H9 (cell line): ENCODE data around the gene DCAF8. TPM values are rescaled to one million over a fixed set of nuclear protein-coding genes. Genes with fewer than 3 reads are reported as not detected.

Source experiments
- DNase-seq: peaks from one replicate; pipeline ENCODE4 v3.0.0-alpha.2; 2017
- H2AFZ ChIP-seq: one replicate; pipeline ENCODE4 v1.6.1; 2013; ENCODE audit warnings: mild to moderate bottlenecking, low read length, control low read depth, moderate library complexity
- H2AK5ac ChIP-seq: 2 replicates; pipeline ENCODE4 v1.6.1; 2013; ENCODE audit warnings: low read length, control low read depth, mixed read lengths; ENCODE audit not compliant: insufficient read length
- H2BK120ac ChIP-seq: one replicate; pipeline ENCODE4 v1.6.1; 2013; ENCODE audit warnings: low read depth, mild to moderate bottlenecking, low read length, control low read depth, inconsistent platforms; ENCODE audit not compliant: poor library complexity, severe bottlenecking
- H2BK12ac ChIP-seq: 2 replicates; pipeline ENCODE4 v1.6.1; 2013; ENCODE audit warnings: low read length, control low read depth, mixed read lengths, low read depth; ENCODE audit not compliant: insufficient read length
- H2BK15ac ChIP-seq: 2 replicates; pipeline ENCODE4 v1.6.1; 2013; ENCODE audit warnings: low read depth, low read length, control low read depth
- H2BK20ac ChIP-seq: one replicate; pipeline ENCODE4 v1.6.1; 2013; ENCODE audit warnings: low read depth, mild to moderate bottlenecking, low read length, control low read depth, inconsistent platforms; ENCODE audit not compliant: poor library complexity, severe bottlenecking
- H2BK5ac ChIP-seq: 2 replicates; pipeline ENCODE4 v1.6.1; 2013; ENCODE audit warnings: low read length, control low read depth, mixed read lengths; ENCODE audit not compliant: insufficient read length
- H3K14ac ChIP-seq: 2 replicates; pipeline ENCODE4 v1.6.1; 2013; ENCODE audit warnings: low read length, control low read depth; ENCODE audit not compliant: insufficient read depth
- H3K18ac ChIP-seq: 2 replicates; pipeline ENCODE4 v1.6.1; 2013; ENCODE audit warnings: low read depth, mild to moderate bottlenecking, mixed read lengths, low read length, control low read depth; ENCODE audit not compliant: insufficient read length
- H3K23ac ChIP-seq: 2 replicates; pipeline ENCODE4 v1.6.1; 2013; ENCODE audit warnings: low read length, control low read depth, mixed read lengths, low read depth; ENCODE audit not compliant: insufficient read length
- H3K23me2 ChIP-seq: 2 replicates; pipeline ENCODE4 v1.6.1; 2013; ENCODE audit warnings: low read depth, mild to moderate bottlenecking, mixed read lengths, low read length, control low read depth; ENCODE audit not compliant: insufficient read length, poor library complexity, severe bottlenecking
- H3K27ac ChIP-seq: 2 replicates; pipeline ENCODE4 v1.5.1; 2013; ENCODE audit warnings: low read length, control low read depth, mixed read lengths, low read depth; ENCODE audit not compliant: insufficient read length
- H3K27me3 ChIP-seq: 2 replicates; pipeline ENCODE4 v1.6.1; 2013; ENCODE audit warnings: low read length, control low read depth, inconsistent platforms; ENCODE audit not compliant: insufficient read depth
- H3K4ac ChIP-seq: 2 replicates; pipeline ENCODE4 v1.6.1; 2013; ENCODE audit warnings: low read depth, mild to moderate bottlenecking, control low read depth, inconsistent platforms, low read length, moderate library complexity
- H3K4me1 ChIP-seq: 2 replicates; pipeline ENCODE4 v1.6.1; 2013; ENCODE audit warnings: low read length, control low read depth, inconsistent platforms; ENCODE audit not compliant: insufficient read depth
- H3K4me2 ChIP-seq: 2 replicates; pipeline ENCODE4 v1.6.1; 2013; ENCODE audit warnings: low read length, control low read depth, mixed read lengths; ENCODE audit not compliant: insufficient read length, insufficient read depth
- H3K56ac ChIP-seq: 2 replicates; pipeline ENCODE4 v1.6.1; 2013; ENCODE audit warnings: low read depth, mild to moderate bottlenecking, mixed read lengths, low read length, control low read depth; ENCODE audit not compliant: insufficient read length
- H3K79me1 ChIP-seq: 2 replicates; pipeline ENCODE4 v1.6.1; 2013; ENCODE audit warnings: low read depth, mild to moderate bottlenecking, moderate library complexity, low read length, control low read depth, inconsistent platforms; ENCODE audit not compliant: insufficient read depth, poor library complexity, severe bottlenecking
- H3K79me2 ChIP-seq: 2 replicates; pipeline ENCODE4 v1.6.1; 2013; ENCODE audit warnings: low read length, control low read depth, inconsistent platforms; ENCODE audit not compliant: insufficient read depth
- H3K9ac ChIP-seq: 2 replicates; pipeline ENCODE4 v1.6.1; 2013; ENCODE audit warnings: low read length, control low read depth, mixed read lengths; ENCODE audit not compliant: insufficient read length; ENCODE audit errors: extremely low read depth
- H3K9me3 ChIP-seq: one replicate; pipeline ENCODE4 v1.6.1; 2013; ENCODE audit warnings: low read depth, low read length, inconsistent platforms; ENCODE audit not compliant: control insufficient read depth
- H3T11ph ChIP-seq: one replicate; pipeline ENCODE4 v1.6.1; 2013; ENCODE audit warnings: mild to moderate bottlenecking, low read length, control low read depth, inconsistent platforms
- H4K20me1 ChIP-seq: one replicate; pipeline ENCODE4 v1.6.1; 2013; ENCODE audit not compliant: control insufficient read depth, insufficient read length, insufficient read depth
- H4K5ac ChIP-seq: 2 replicates; pipeline ENCODE4 v1.6.1; 2013; ENCODE audit warnings: low read depth, mild to moderate bottlenecking, mixed read lengths, low read length, control low read depth; ENCODE audit not compliant: insufficient read length
- H4K8ac ChIP-seq: replicated peaks from 2 replicates; pipeline ENCODE4 v1.6.1; 2013; ENCODE audit warnings: low read length, control low read depth, mixed read lengths, low read depth; ENCODE audit not compliant: insufficient read length
- H4K91ac ChIP-seq: 2 replicates; pipeline ENCODE4 v1.6.1; 2013; ENCODE audit warnings: low read depth, mild to moderate bottlenecking, moderate library complexity, mixed read lengths, low read length, control low read depth; ENCODE audit not compliant: insufficient read length
- H3K27ac Mint-ChIP-seq, 3 experiments: 2 replicates in 2 of 3; 3 replicates in 1 of 3; pipeline ENCODE4 v1.8.0; 2020 to 2021; ENCODE audit warnings: mixed read lengths in 3 of 3, mild to moderate bottlenecking in 1 of 3, moderate library complexity in 1 of 3
- H3K27me3 Mint-ChIP-seq: 2 replicates; pipeline ENCODE4 v1.8.0; 2021; ENCODE audit warnings: low read depth, mild to moderate bottlenecking, moderate library complexity, mixed read lengths
- H3K36me3 Mint-ChIP-seq, 3 experiments: 2 replicates in 2 of 3; 3 replicates in 1 of 3; pipeline ENCODE4 v1.8.0; 2020 to 2021; ENCODE audit warnings: low read depth in 3 of 3, mixed read lengths in 3 of 3; ENCODE audit not compliant: insufficient read depth in 1 of 3
- H3K4me1 Mint-ChIP-seq, 2 experiments: 2 replicates each; pipeline ENCODE4 v1.8.0; 2020; ENCODE audit warnings: mixed read lengths in 2 of 2
- H3K4me3 Mint-ChIP-seq, 2 experiments: 2 replicates in 1 of 2; 3 replicates in 1 of 2; pipeline ENCODE4 v1.8.0; 2020 to 2021; ENCODE audit warnings: mild to moderate bottlenecking in 2 of 2, mixed read lengths in 2 of 2, moderate library complexity in 1 of 2
- H3K9me3 Mint-ChIP-seq, 2 experiments: 2 replicates in 1 of 2; 3 replicates in 1 of 2; pipeline ENCODE4 v1.8.0; 2020; ENCODE audit warnings: mild to moderate bottlenecking in 2 of 2, mixed read lengths in 2 of 2, moderate library complexity in 1 of 2
- WGBS: extraction: QIAGEN DNeasy Blood & Tissue Kit; methylation state at CpG from one replicate; pipeline ENCODE4 v1.1.7; 2013; ENCODE audit warnings: missing lambda C conversion rate, low lambda C conversion rate, mixed read lengths; ENCODE audit not compliant: insufficient read length; ENCODE audit errors: extremely low coverage; 5-methylcytosine and 5-hydroxymethylcytosine counted together
- total RNA-seq: library from RNA; stranded (reverse); gene quantifications from 2 replicates; pipeline ENCODE4 v1.2.1, GENCODE V29; 2021
- TF ChIP-seq, protein P1 (sequence below): fragments of 200-600 bp; sonication (generic); conservative IDR thresholded peaks from 3 replicates; pipeline ENCODE4 v1.8.0; 2021; ENCODE audit warnings: antibody characterized with exemption, mild to moderate bottlenecking

DCAF8 gene
- total RNA-seq, 1 experiment from 2014 or later: 106 TPM

- Histone ChIP-seq H4K5ac (no peak overlapping the region), H3T11ph (no peak overlapping the region), H3K23me2 (no peaks in the 10 kb centered on the region), H3K23ac (no peak overlapping the region), H3K18ac (no peak overlapping the region), H3K27me3 (no peaks in the 10 kb centered on the region), H2BK5ac (no peak overlapping the region), H3K79me1 (no peaks in the 10 kb centered on the region), H3K27ac (no peak overlapping the region), H2AFZ (no peak overlapping the region), H3K9ac (no peak overlapping the region), H3K79me2 (no peaks in the 10 kb centered on the region), H2AK5ac (no peak overlapping the region), H4K91ac (no peak overlapping the region), H3K4me1 (no peaks in the 10 kb centered on the region), H4K20me1 (no peaks in the 10 kb centered on the region), H3K4ac (no peak overlapping the region), H3K14ac (no peak overlapping the region), H2BK20ac (no peak overlapping the region), H3K56ac (no peak overlapping the region), H4K8ac (no peak overlapping the region), H3K4me2 (no peak overlapping the region), H2BK120ac (no peak overlapping the region), H2BK15ac (no peak overlapping the region), H3K9me3 (no peaks in the 10 kb centered on the region), H2BK12ac (no peak overlapping the region)
- Mint-ChIP-seq H3K27me3 (no peaks in the 10 kb centered on the region), H3K4me3 (no peak overlapping the region), H3K4me1 (no peaks in the 10 kb centered on the region), H3K36me3 (peaks cover 26 to 69% (median 38%) of the 10 kb centered on the region in 3 experiments; a peak in 6 of 7 replicates), H3K9me3 (no peaks in the 10 kb centered on the region), H3K27ac (no peak overlapping the region)
- no CpG with 5 or more reads among the region's 4 CpGs for WGBS
- DNase-seq: no peak
- TF ChIP-seq, protein P1, sequence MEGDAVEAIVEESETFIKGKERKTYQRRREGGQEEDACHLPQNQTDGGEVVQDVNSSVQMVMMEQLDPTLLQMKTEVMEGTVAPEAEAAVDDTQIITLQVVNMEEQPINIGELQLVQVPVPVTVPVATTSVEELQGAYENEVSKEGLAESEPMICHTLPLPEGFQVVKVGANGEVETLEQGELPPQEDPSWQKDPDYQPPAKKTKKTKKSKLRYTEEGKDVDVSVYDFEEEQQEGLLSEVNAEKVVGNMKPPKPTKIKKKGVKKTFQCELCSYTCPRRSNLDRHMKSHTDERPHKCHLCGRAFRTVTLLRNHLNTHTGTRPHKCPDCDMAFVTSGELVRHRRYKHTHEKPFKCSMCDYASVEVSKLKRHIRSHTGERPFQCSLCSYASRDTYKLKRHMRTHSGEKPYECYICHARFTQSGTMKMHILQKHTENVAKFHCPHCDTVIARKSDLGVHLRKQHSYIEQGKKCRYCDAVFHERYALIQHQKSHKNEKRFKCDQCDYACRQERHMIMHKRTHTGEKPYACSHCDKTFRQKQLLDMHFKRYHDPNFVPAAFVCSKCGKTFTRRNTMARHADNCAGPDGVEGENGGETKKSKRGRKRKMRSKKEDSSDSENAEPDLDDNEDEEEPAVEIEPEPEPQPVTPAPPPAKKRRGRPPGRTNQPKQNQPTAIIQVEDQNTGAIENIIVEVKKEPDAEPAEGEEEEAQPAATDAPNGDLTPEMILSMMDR: no peak
Measured at GRCh38 chr1:160227034-160227433, 35.3 kb downstream of the DCAF8 start.
